BLaER1 (cell line): ENCODE measurements around the gene LENEP.

Source experiments
- H3K27ac ChIP-seq: shearing (Covaris generic); formaldehyde crosslinking; 2 replicates; pipeline ENCODE4 v1.8.1; 2022
- H3K27me3 ChIP-seq: shearing (Covaris generic); formaldehyde crosslinking; 2 replicates; pipeline ENCODE4 v1.8.1; 2022
- H3K36me3 ChIP-seq: shearing (Covaris generic); formaldehyde crosslinking; 2 replicates; pipeline ENCODE4 v1.8.1; 2022
- H3K4me1 ChIP-seq: shearing (Covaris generic); formaldehyde crosslinking; 2 replicates; pipeline ENCODE4 v1.8.1; 2022
- H3K4me2 ChIP-seq: shearing (Covaris generic); formaldehyde crosslinking; 2 replicates; pipeline ENCODE4 v1.8.1; 2022
- H3K4me3 ChIP-seq: shearing (Covaris generic); formaldehyde crosslinking; 2 replicates; pipeline ENCODE4 v1.8.1; 2022
- H3K9ac ChIP-seq: shearing (Covaris generic); formaldehyde crosslinking; 2 replicates; pipeline ENCODE4 v1.8.1; 2022
- H3K9me3 ChIP-seq: shearing (Covaris generic); formaldehyde crosslinking; 2 replicates; pipeline ENCODE4 v1.8.1; 2022
- H4K20me1 ChIP-seq: shearing (Covaris generic); formaldehyde crosslinking; 2 replicates; pipeline ENCODE4 v1.8.1; 2022
- Cebpa-rat ChIP-seq: shearing (Covaris generic); IDR thresholded peaks from 2 replicates; pipeline ENCODE4 v1.8.1; 2022

LENEP gene

DNA sequence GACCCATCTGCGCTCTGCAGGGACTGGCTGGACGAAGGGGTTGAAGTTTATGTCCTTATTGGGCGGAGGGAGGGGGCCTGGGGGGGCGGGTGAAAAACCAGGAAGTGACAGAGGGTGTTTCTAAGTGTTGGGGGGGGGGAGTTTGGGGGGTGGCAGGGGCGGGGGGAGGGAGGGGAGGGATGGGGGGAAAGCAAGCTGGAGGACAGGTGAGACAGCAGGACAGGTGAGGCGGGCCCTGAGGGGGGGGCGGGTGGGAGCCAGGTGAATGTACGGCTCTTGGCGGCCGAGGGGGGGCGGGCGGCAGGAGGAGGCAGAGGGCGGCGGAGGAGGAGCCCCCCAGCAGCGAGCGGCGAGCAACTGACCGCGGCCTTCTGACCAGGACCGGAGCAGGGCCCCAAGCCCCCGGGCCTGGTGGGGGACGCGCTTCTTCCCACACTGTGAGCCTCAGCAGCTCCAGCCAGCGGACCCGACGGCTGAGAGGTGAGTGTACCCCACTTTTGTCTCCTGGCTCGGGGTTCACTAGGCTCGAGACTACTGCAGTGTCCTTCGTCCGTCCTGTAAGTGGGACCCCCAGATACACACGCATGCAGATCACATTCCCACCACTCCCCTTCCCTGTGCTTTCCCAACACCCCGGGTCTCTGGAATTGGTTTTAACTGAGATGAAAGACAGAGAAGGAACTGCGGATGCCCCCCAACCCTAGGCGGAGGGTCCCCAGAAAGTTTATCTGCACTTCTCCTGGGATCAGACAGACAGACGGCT is 9.3 kb downstream of the LENEP start, which contains the start of gene ZBTB7B:
TSS of gene ZBTB7B (plus strand) at position 339 of the 763 bp plus-strand sequence. CDS start 11,859 bp downstream, outside the sequence.
- Histone ChIP-seq H3K4me2 (peak within 1 kb of the TSS; percentile 100), H3K9me3 (no peaks in the 10 kb centered on the region), H3K27ac (peak within 1 kb of the TSS; percentile 98), H3K4me3 (peak within 1 kb of the TSS; percentile 95), H3K4me1 (peaks cover 54% of the 10 kb centered on the region), H3K9ac (peak within 1 kb of the TSS; percentile 95), H3K27me3 (no peaks in the 10 kb centered on the region), H4K20me1 (peaks cover 8% of the 10 kb centered on the region; the same call in 1 of the 2 replicates), H3K36me3 (no peaks in the 10 kb centered on the region)
- no peak for TF ChIP-seq Cebpa-rat

DNA sequence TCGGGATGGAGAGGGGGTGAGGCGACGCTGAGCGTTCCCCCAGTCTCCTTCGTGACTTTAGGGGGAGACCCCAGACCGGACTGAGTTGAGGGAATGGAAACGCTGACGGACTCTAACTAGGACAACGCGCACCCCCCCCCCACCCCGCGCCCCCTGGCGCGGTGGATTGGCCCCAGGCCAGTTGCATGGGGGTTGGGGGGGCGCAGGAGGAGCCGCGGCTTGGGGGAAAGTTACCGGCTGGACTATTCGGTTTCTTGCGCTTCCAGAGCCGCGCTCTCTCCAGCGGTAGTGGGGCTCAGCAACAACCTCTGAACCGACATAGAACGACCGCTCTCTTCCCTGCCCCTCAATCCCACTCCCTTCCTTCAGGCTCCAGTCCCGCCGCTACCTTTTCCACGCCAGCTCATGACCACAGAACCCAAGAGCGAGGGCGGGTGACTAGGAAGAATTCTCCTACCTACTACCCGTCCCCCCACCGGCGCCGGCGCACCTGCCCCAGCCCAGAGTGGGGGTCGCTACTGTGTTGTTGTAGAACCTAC is 9.9 kb downstream of the LENEP start:
- H3K9ac ChIP-seq, result peak overlapping the region; percentile 95
- H3K4me2 ChIP-seq, result peak overlapping the region; percentile 100
- H3K9me3 ChIP-seq, result no peaks in the 10 kb centered on the region
- H3K27ac ChIP-seq, result peak overlapping the region; percentile 98
- H3K36me3 ChIP-seq, result no peaks in the 10 kb centered on the region
- H3K27me3 ChIP-seq, result no peaks in the 10 kb centered on the region
- H3K4me3 ChIP-seq, result peak overlapping the region; percentile 95
- no peak for TF ChIP-seq Cebpa-rat
- peaks cover 54% of the 10 kb centered on the region for H3K4me1 ChIP-seq
- peaks cover 14% of the 10 kb centered on the region; the same call in 1 of the 2 replicates for H4K20me1 ChIP-seq

DNA sequence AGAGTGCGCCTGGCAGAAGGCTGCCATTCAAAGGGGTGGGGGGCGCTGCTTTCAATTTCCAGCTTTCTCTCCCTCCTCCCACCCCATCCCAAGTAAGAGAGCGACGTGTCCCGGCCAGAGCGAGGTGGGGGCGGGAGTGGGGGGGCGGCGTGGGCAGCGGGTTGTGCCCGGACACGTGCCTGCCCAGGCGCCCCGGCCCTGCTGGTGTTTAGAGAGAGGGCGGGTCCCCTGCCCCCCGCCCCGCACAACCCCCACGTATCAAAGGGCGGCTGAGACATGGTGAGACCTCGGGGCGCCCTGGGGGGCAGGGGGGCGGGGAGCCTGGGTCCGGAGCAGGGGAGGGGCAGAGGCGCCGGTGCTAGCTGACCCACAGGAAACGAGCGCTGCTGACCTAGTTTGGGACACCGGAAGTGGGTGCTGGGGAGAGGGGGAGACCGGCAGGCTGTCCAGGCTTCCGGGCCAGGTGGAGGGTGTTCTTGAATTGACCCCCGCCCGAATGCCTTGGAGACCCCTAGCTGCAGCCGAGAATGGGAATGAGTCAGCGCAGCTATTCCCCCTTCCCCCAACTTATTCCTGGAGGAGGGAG is 10.5 kb downstream of the LENEP start:
- Histone ChIP-seq H3K9ac (peak overlapping the region; percentile 95), H4K20me1 (peaks cover 16% of the 10 kb centered on the region; the same call in 1 of the 2 replicates), H3K9me3 (no peaks in the 10 kb centered on the region), H3K4me1 (peaks cover 54% of the 10 kb centered on the region), H3K4me2 (peak overlapping the region; percentile 100), H3K27me3 (no peaks in the 10 kb centered on the region), H3K27ac (peak overlapping the region; percentile 98), H3K36me3 (no peaks in the 10 kb centered on the region), H3K4me3 (peak overlapping the region; percentile 95)
- TF ChIP-seq Cebpa-rat, result no peak

DNA sequence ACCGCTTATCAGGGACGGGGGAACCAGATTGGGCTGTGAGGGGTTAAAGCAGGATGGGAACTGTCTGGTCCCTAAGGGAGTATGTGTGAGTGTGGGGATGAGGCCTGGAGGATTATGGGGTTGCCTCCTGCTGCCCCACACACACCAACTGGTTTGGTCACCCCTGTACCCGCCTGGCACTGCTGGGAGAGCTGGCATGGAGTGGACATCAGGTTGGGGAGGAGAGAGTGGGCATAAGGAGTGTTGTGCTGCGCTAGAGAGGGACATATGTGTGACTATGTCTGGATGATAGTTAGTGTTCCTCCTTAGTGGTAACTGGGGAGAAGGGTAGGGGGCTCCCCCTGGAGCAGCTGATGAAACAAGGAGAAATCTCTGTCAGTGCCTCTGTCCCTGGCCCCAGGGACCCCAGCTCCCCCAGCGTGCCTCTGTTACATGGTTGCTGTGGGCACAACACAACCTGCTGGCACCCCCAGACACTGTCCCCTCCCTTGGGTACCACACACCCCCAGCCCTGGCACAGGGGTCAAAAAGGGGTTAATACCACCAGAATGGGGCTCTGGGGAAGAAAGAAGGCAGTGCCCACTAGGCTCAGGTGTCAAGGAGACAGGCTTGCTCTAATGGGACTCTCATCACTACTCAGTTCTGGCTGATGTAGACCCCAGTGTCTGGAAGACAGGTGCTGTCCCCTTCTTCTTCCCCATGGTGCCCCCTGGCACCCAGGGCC is 11.1 kb downstream of the LENEP start:
- Histone ChIP-seq H3K36me3 (no peaks in the 10 kb centered on the region), H3K4me1 (peaks cover 58% of the 10 kb centered on the region), H3K9me3 (no peaks in the 10 kb centered on the region), H3K9ac (peak overlapping the region; percentile 95), H3K4me3 (peak overlapping the region; percentile 95), H3K4me2 (peak overlapping the region; percentile 100), H4K20me1 (peaks cover 16% of the 10 kb centered on the region; the same call in 1 of the 2 replicates), H3K27me3 (no peaks in the 10 kb centered on the region), H3K27ac (peak overlapping the region; percentile 98)
- TF ChIP-seq Cebpa-rat, result no peak

DNA sequence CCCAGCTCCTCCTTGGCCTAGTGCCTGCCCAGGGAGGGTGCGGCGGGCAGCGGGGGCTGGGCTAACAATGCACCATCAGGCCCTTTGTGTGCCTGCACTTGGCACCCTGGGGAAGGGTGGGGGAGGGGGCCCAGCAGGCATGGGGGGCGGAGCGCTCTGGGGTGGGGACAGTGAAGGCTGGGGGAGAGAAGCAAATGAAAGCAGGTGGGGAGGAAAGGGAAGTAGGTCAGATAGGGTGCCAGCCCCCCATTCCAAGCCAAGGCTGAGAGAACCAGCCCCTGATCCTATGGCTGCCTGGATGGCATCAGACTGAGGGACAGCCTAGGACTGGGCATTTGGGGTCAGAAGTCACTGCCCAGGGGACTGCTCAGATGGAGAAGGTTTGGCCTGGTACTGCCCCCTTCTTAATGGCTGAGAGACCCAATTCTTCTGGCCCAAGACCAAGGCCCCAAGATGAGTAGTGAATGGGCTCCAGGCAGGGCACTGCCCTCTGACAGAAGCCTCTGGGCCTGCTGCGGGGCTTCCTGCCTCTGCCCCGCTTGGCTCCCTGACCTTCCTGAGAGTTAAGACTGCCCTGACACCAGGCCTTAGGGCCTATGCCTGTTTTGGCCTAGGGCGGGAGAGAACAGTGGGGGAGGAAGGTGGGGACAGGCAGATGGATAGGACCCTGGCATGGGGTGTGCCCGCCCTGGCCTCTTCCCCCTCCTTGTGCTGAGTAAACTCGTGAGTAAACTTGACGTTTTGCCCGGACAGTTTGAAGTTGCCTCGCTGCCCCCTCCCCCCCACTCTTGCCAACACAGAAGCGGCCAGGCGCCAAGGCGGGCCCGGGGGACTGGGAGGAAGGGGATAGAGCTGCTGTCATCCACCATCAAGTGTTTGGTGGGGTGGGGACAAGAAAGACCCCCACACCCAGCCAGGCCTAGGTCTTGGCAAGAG is 12.0 kb downstream of the LENEP start:
- Histone ChIP-seq H3K4me3 (peak overlapping the region; percentile 95), H3K4me2 (peak overlapping the region; percentile 100), H4K20me1 (peaks cover 16% of the 10 kb centered on the region; the same call in 1 of the 2 replicates), H3K9ac (peak overlapping the region; percentile 95), H3K9me3 (no peaks in the 10 kb centered on the region), H3K27me3 (no peaks in the 10 kb centered on the region), H3K36me3 (no peaks in the 10 kb centered on the region), H3K27ac (peak overlapping the region; percentile 98), H3K4me1 (peaks cover 63% of the 10 kb centered on the region)
- TF ChIP-seq Cebpa-rat, result no peak

DNA sequence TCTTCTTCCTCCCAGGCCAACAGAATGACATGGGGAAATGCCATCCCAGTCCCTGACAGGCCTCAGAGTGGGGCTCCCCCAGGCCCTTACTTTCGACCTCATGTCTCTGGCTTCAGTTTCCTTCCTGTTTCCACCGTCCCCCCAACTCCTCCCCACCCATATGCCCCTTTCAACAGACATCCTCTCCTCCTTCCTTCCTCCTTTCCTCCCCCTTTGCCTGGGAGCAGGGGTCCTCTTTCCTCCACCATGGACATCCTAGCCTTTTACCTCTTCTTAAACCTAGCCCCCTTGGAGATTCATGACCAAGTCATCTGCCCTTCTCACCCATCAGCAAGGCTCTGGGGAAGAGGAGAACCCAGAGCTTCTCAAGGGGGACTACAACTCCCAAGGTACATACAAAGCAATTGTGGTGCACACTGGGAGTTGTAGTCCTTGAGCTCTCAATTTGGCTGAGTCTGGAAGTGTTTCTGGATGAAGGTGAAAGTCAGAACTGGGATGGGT is 13.3 kb downstream of the LENEP start:
- Histone ChIP-seq H3K4me2 (peak overlapping the region; percentile 100), H4K20me1 (peaks cover 16% of the 10 kb centered on the region; the same call in 1 of the 2 replicates), H3K27ac (peak overlapping the region; percentile 98), H3K9me3 (no peaks in the 10 kb centered on the region), H3K9ac (peak overlapping the region; percentile 87), H3K27me3 (no peaks in the 10 kb centered on the region), H3K4me3 (peak overlapping the region; percentile 95; the same call in 1 of the 2 replicates), H3K4me1 (peaks cover 76% of the 10 kb centered on the region), H3K36me3 (peaks cover 5% of the 10 kb centered on the region; the same call in 1 of the 2 replicates)
- no peak for TF ChIP-seq Cebpa-rat

DNA sequence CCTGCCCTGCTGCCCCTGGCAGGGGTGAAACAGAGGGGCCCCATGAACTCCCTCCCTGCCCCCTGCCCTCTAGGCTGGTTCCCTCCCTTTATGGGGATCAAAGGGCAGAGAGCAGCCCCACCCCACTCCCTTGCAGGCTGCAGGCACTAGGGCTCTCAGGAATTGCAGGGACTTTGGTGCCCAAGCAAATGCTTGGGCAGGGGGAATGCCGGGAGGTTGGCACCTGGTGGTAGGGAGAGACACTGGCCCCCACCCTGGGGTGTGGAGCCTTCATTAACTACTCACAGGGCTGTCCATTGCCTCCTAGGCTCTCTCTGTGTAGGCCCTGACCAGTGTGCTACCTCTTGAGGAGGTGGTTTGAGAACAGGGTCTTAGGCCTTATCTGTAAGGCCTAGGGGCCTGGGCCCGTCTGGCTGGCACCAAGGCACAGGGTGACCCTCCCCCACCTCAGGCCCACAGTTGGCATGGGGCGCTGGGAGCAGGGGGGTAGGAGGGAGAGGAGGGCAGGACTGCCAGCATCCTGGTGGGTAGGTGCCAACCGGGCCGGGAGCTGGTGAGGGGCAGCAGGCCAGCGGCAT is 14.0 kb downstream of the LENEP start:
- H3K27ac ChIP-seq, result peak overlapping the region; percentile 98
- H3K9ac ChIP-seq, result peak overlapping the region; percentile 71; the same call in 1 of the 2 replicates
- peak overlapping the region; percentile 95; the same call in 1 of the 2 replicates for H3K4me3 ChIP-seq
- H3K9me3 ChIP-seq, result no peaks in the 10 kb centered on the region
- peaks cover 20% of the 10 kb centered on the region; the same call in 1 of the 2 replicates for H4K20me1 ChIP-seq
- peak overlapping the region; percentile 100 for H3K4me2 ChIP-seq
- H3K36me3 ChIP-seq, result peaks cover 5% of the 10 kb centered on the region; the same call in 1 of the 2 replicates
- H3K27me3 ChIP-seq, result no peaks in the 10 kb centered on the region
- peaks cover 82% of the 10 kb centered on the region for H3K4me1 ChIP-seq
- no peak for TF ChIP-seq Cebpa-rat
